Natural killer cell (primary cell): ENCODE results near the gene FOXC2. TPM values are rescaled to one million over a fixed set of nuclear protein-coding genes. Genes with fewer than 3 reads are reported as not detected.

ENCODE experiments used
- ATAC-seq, 3 donors: fragments of 150-1000 bp in 2 of 3; fragments of 200-7000 bp in 1 of 3; cut with Tn5 transposase; 1 replicate in 1 of 3; 2 replicates in 2 of 3; pipeline ENCODE4 v1.10.0; 2021; ENCODE audit warnings: mild to moderate bottlenecking in 2 of 3, moderate library complexity in 2 of 3
- DNase-seq, 2 donors: peaks; one replicate each; pipeline versions ENCODE4 v3.0.0 to v3.0.0-alpha.2; 2013 to 2021; ENCODE audit warnings: mixed read lengths in 1 of 2
- H3K27ac ChIP-seq: one replicate; pipeline ENCODE4 v1.5.1; 2013; ENCODE audit warnings: mild to moderate bottlenecking, low read length
- H3K27me3 ChIP-seq: one replicate; pipeline ENCODE4 v1.6.1; 2013; ENCODE audit warnings: low read length; ENCODE audit not compliant: control insufficient read depth, insufficient read depth
- H3K36me3 ChIP-seq: one replicate; pipeline ENCODE4 v1.6.1; 2013; ENCODE audit warnings: low read length; ENCODE audit not compliant: control insufficient read depth, insufficient read depth
- H3K4me1 ChIP-seq: one replicate; pipeline ENCODE4 v1.6.1; 2013; ENCODE audit warnings: low read length; ENCODE audit not compliant: control insufficient read depth, insufficient read depth
- H3K4me3 ChIP-seq: one replicate; pipeline ENCODE4 v1.5.1; 2013; ENCODE audit warnings: low read length
- H3K9me3 ChIP-seq: one replicate; pipeline ENCODE4 v1.6.1; 2013; ENCODE audit warnings: low read length; ENCODE audit not compliant: control insufficient read depth, insufficient read depth
- H3K27ac Mint-ChIP-seq, 2 donors: one replicate each; pipeline ENCODE4 v1.8.0; 2022; ENCODE audit warnings: mild to moderate bottlenecking in 2 of 2, mixed read lengths in 2 of 2, moderate library complexity in 1 of 2
- H3K27me3 Mint-ChIP-seq, 2 donors: one replicate each; pipeline ENCODE4 v1.8.0; 2022; ENCODE audit warnings: low read depth in 2 of 2, mixed read lengths in 2 of 2
- H3K36me3 Mint-ChIP-seq: one replicate; pipeline ENCODE4 v1.8.0; 2022; ENCODE audit warnings: mixed read lengths
- H3K4me1 Mint-ChIP-seq, 2 donors: one replicate each; pipeline ENCODE4 v1.8.0; 2022; ENCODE audit warnings: mixed read lengths in 2 of 2
- H3K4me3 Mint-ChIP-seq: one replicate; pipeline ENCODE4 v1.8.0; 2022; ENCODE audit warnings: mild to moderate bottlenecking, moderate library complexity, mixed read lengths
- H3K9me3 Mint-ChIP-seq, 2 donors: one replicate each; pipeline ENCODE4 v1.8.0; 2022; ENCODE audit warnings: mixed read lengths in 2 of 2
- WGBS: methylation state at CpG from one replicate; pipeline ENCODE4 v1.1.7; 2013; ENCODE audit warnings: missing lambda C conversion rate; ENCODE audit not compliant: insufficient coverage; 5-methylcytosine and 5-hydroxymethylcytosine counted together
- intact Hi-C: fragments of 100-400 bp; cut with micrococcal nuclease; formaldehyde crosslinking; loops from one replicate; pipeline ENCODE4 v1.14.2; 2022
- total RNA-seq, 4 donors: library from RNA; stranded (reverse); fragments of 120-200 nt in 1 of 4; gene quantifications; one replicate each; pipeline versions ENCODE4 v1.2.3 to v1.2.4, GENCODE V29; 2013 to 2022
- TF ChIP-seq, protein P1 (sequence below): fragments of 200-600 bp; IDR thresholded peaks from one replicate; pipeline ENCODE4 v1.8.0; 2022; ENCODE audit warnings: antibody characterized with exemption

FOXC2 gene
- total RNA-seq, 3 donors from 2014 or later (not counting 1 experiment from before 2014, with no cell fraction given) = 0.14 TPM; not detected in 2

GRCh38 chr16:86531191-86531545 lies 35.5 kb upstream of the FOXC2 start:
- DNase-seq = no peak
- no peaks in the 10 kb centered on the region for H3K9me3 Mint-ChIP-seq
- TF ChIP-seq, protein P1, sequence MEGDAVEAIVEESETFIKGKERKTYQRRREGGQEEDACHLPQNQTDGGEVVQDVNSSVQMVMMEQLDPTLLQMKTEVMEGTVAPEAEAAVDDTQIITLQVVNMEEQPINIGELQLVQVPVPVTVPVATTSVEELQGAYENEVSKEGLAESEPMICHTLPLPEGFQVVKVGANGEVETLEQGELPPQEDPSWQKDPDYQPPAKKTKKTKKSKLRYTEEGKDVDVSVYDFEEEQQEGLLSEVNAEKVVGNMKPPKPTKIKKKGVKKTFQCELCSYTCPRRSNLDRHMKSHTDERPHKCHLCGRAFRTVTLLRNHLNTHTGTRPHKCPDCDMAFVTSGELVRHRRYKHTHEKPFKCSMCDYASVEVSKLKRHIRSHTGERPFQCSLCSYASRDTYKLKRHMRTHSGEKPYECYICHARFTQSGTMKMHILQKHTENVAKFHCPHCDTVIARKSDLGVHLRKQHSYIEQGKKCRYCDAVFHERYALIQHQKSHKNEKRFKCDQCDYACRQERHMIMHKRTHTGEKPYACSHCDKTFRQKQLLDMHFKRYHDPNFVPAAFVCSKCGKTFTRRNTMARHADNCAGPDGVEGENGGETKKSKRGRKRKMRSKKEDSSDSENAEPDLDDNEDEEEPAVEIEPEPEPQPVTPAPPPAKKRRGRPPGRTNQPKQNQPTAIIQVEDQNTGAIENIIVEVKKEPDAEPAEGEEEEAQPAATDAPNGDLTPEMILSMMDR = no peak
- H3K27ac Mint-ChIP-seq = no peak overlapping the region
- H3K27me3 Mint-ChIP-seq = no peaks in the 10 kb centered on the region
- no peak for ATAC-seq
- H3K27ac ChIP-seq = no peak overlapping the region
- H3K27me3 ChIP-seq = no peaks in the 10 kb centered on the region
- no peaks in the 10 kb centered on the region for H3K4me1 Mint-ChIP-seq
- peaks cover 4% of the 10 kb centered on the region for H3K36me3 ChIP-seq
- no peaks in the 10 kb centered on the region for H3K36me3 Mint-ChIP-seq
- WGBS = 95% methylated on average over 7 of the region's 7 CpGs
- intact Hi-C loops = no loop called here
- H3K4me1 ChIP-seq = no peaks in the 10 kb centered on the region
- H3K4me3 ChIP-seq = no peak overlapping the region
- H3K4me3 Mint-ChIP-seq = no peak overlapping the region
- no peaks in the 10 kb centered on the region for H3K9me3 ChIP-seq

GRCh38 chr16:86531641-86532525 lies 34.7 kb upstream of the FOXC2 start:
- H3K36me3 ChIP-seq = peaks cover 4% of the 10 kb centered on the region
- H3K27ac ChIP-seq = no peak overlapping the region
- intact Hi-C loops = no loop called here
- no peak for ATAC-seq
- H3K36me3 Mint-ChIP-seq = no peaks in the 10 kb centered on the region
- H3K9me3 ChIP-seq = no peaks in the 10 kb centered on the region
- H3K4me1 ChIP-seq = no peaks in the 10 kb centered on the region
- TF ChIP-seq, protein P1 = no peak
- 93% methylated on average over 49 of the region's 49 CpGs for WGBS
- H3K27me3 Mint-ChIP-seq = no peaks in the 10 kb centered on the region
- H3K4me3 Mint-ChIP-seq = no peak overlapping the region
- no peaks in the 10 kb centered on the region for H3K27me3 ChIP-seq
- H3K27ac Mint-ChIP-seq = no peak overlapping the region
- DNase-seq = no peak
- no peaks in the 10 kb centered on the region for H3K9me3 Mint-ChIP-seq
- H3K4me3 ChIP-seq = no peak overlapping the region
- no peaks in the 10 kb centered on the region for H3K4me1 Mint-ChIP-seq

DNA sequence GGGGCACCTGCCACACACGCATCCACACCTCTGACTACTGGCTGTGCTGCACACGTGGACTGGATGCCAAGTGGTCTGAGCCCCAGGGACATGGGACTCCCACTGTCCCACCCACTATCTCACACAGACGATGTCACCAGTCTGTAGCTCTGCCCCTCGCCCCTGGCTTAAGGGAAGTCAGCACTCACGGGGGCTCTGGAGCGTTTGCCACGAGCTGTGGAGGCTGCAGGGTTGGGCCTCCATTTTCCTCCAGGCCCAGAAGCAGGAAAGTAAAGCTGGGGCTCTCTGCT lies 34.2 kb upstream of the FOXC2 start:
- TF ChIP-seq, protein P1 = no peak
- Mint-ChIP-seq H3K4me1 (no peaks in the 10 kb centered on the region), H3K36me3 (no peaks in the 10 kb centered on the region), H3K27ac (no peak overlapping the region), H3K4me3 (no peak overlapping the region), H3K9me3 (no peaks in the 10 kb centered on the region), H3K27me3 (no peaks in the 10 kb centered on the region)
- intact Hi-C loops = no loop called here
- 95% methylated on average over 7 of the region's 7 CpGs for WGBS
- Histone ChIP-seq H3K27ac (no peak overlapping the region), H3K27me3 (no peaks in the 10 kb centered on the region), H3K36me3 (peaks cover 5% of the 10 kb centered on the region), H3K9me3 (no peaks in the 10 kb centered on the region), H3K4me1 (no peaks in the 10 kb centered on the region), H3K4me3 (no peak overlapping the region)
- no peak for DNase-seq
- no peak for ATAC-seq

GRCh38 chr16:86533076-86533475 lies 33.6 kb upstream of the FOXC2 start:
- H3K36me3 Mint-ChIP-seq = no peaks in the 10 kb centered on the region

More at GRCh38 chr16:86533076-86533475, 33.6 kb upstream of the FOXC2 start:
- intact Hi-C loops = no loop called here
- TF ChIP-seq, protein P1 = no peak
- Histone ChIP-seq H3K9me3 (no peaks in the 10 kb centered on the region), H3K27ac (no peak overlapping the region), H3K27me3 (no peaks in the 10 kb centered on the region), H3K4me1 (no peaks in the 10 kb centered on the region), H3K4me3 (no peak overlapping the region), H3K36me3 (peaks cover 11% of the 10 kb centered on the region)
- Mint-ChIP-seq H3K4me3 (no peak overlapping the region), H3K9me3 (no peaks in the 10 kb centered on the region), H3K27ac (no peak overlapping the region), H3K27me3 (no peaks in the 10 kb centered on the region), H3K4me1 (no peaks in the 10 kb centered on the region)
- 98% methylated on average over 8 of the region's 8 CpGs for WGBS
- ATAC-seq (no peak), DNase-seq (no peak)
